GM12865 (cell line): ENCODE data around the gene FRMD6.

Experiments used
- DNase-seq: peaks from one replicate; pipeline ENCODE4 v3.0.0; 2010; ENCODE audit warnings: low read depth
- H3K4me3 ChIP-seq: 2 replicates; pipeline ENCODE4 v1.5.1; 2011; ENCODE audit warnings: mild to moderate bottlenecking, low read depth, low read length, control low read depth
- TF ChIP-seq, protein P1 (sequence below): IDR thresholded peaks from 2 replicates; pipeline ENCODE4 v1.5.1; 2011; ENCODE audit warnings: low read length, control low read depth, low read depth, inconsistent platforms; ENCODE audit not compliant: insufficient read depth; ENCODE audit errors: missing control alignments

The FRMD6 gene

DNA sequence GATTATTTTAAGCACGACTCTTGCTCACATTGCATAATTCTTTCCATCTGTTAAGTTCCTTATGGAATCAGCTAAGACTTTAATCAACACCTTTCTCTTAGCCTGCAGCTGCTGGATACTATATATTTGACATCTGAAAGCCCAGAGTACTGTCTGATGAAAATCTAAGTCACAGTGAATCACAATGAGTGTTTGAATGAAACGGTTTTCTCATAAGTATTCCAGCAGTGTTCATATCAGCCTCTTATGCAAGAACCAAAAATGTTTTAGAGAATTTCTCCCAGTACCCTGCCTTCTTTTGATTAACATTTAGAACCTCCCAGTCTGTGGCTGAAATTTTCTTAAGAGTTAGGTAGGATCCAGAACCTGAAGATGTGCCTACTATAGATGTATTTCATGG, 55.6 kb downstream of the FRMD6 start:
- H3K4me3 ChIP-seq = no peak overlapping the region
- no peak for DNase-seq
- TF ChIP-seq, protein P1, sequence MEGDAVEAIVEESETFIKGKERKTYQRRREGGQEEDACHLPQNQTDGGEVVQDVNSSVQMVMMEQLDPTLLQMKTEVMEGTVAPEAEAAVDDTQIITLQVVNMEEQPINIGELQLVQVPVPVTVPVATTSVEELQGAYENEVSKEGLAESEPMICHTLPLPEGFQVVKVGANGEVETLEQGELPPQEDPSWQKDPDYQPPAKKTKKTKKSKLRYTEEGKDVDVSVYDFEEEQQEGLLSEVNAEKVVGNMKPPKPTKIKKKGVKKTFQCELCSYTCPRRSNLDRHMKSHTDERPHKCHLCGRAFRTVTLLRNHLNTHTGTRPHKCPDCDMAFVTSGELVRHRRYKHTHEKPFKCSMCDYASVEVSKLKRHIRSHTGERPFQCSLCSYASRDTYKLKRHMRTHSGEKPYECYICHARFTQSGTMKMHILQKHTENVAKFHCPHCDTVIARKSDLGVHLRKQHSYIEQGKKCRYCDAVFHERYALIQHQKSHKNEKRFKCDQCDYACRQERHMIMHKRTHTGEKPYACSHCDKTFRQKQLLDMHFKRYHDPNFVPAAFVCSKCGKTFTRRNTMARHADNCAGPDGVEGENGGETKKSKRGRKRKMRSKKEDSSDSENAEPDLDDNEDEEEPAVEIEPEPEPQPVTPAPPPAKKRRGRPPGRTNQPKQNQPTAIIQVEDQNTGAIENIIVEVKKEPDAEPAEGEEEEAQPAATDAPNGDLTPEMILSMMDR = no peak

- DNase-seq = no peak
- no peak overlapping the region for H3K4me3 ChIP-seq
- TF ChIP-seq, protein P1 = no peak
Measured at GRCh38 chr14:51711505-51711904, 59.8 kb downstream of the FRMD6 start.

GRCh38 chr14:51715250-51715649, 63.5 kb downstream of the FRMD6 start:
- no peak for DNase-seq
- H3K4me3 ChIP-seq = no peak overlapping the region
- TF ChIP-seq, protein P1 = no peak

- H3K4me3 ChIP-seq = no peak overlapping the region
- TF ChIP-seq, protein P1 = no peak
- DNase-seq = no peak
Measured at GRCh38 chr14:51715742-51716141, 64.0 kb downstream of the FRMD6 start.

DNA sequence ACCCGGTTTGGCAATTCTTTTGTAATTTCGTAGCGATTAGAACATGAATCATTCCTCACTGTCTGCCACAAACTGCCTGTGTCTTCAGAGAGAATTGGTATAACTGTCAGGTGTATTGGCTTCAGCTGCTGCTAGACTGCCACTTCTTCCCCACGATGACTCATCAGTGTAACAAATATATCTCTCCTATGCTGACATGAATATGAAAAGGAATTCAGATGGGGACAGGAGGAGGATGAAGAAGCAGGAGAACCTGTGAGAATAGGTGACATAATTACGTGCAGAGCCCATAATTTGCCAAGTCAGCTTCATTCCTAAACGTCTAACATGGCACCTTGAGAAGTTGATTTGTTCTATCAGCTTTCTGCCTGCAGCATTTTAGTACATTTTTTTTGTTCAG, 64.9 kb downstream of the FRMD6 start:
- peak; percentile 26 for DNase-seq
- TF ChIP-seq, protein P1 = no peak
- no peak overlapping the region for H3K4me3 ChIP-seq

DNA sequence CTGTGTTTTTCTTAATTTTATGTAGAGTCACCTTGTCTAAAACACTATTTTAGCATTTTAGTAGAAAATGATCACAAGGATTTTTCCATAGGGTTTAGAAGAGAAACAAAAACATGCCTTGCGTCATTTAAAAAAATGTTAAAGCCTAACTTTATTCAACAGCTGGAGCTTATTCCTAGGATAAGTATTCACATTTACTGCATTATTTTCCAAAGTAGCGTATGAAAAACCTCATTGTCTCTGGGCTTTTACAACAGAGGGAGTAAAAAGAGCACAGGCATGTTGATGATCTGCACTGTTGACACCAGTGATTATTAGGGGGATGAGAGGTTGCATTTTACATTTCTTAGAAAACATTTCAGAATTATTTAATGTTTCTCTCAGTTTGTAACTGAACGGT, 66.1 kb downstream of the FRMD6 start:
- H3K4me3 ChIP-seq = no peak overlapping the region
- TF ChIP-seq, protein P1 = no peak
- DNase-seq = no peak

GRCh38 chr14:51719955-51720354, 68.2 kb downstream of the FRMD6 start:
- TF ChIP-seq, protein P1 = no peak
- no peak overlapping the region for H3K4me3 ChIP-seq
- DNase-seq = no peak
